ENCODE data around the gene CLPSL1.

DNA sequence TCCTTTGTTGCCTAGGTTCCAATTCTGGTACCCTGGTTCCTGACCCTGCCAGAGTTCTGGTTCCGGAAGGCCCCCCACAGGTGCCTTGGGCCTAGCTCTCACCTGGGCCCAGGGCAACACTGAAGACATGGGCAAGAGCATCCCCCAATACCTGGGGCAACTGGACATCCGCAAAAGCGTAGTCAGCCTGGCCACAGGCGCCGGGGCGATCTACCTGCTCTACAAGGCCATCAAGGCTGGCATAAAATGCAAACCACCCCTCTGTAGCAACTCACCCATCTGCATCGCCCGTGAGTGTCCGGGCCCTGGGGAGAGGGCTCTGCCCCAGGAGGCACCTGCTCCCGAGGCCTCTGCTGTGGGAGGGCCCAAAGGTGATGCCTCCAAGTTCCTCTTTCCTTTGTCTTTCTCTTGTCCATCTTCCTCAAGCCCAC lies 43.8 kb upstream of the CLPSL1 start, which contains the start of gene ARMC12:
- TF ChIP-seq POLR2AphosphoS5 (IDR thresholded peaks at IDR 0.05; ENCODE audit: low read depth) (no peak), JUNB (IDR thresholded peaks at IDR 0.05; ENCODE audit: unreplicated experiment) (no peak), EZH2 (IDR thresholded peaks at IDR 0.05; ENCODE audit: low read depth, unreplicated experiment) (no peak), NANOG (IDR thresholded peaks at IDR 0.05; ENCODE audit: borderline replicate concordance) (no peak), CREB1 (CRISPR knock-in tag; IDR thresholded peaks at IDR 0.05; ENCODE audit: low read depth) (no peak), STAT1 (IDR thresholded peaks at IDR 0.05; ENCODE audit: unreplicated experiment) (no peak), ZNF331 (CRISPR knock-in tag; IDR thresholded peaks at IDR 0.05; ENCODE audit: low read depth) (no peak)
- TF ChIP-seq, protein P1, sequence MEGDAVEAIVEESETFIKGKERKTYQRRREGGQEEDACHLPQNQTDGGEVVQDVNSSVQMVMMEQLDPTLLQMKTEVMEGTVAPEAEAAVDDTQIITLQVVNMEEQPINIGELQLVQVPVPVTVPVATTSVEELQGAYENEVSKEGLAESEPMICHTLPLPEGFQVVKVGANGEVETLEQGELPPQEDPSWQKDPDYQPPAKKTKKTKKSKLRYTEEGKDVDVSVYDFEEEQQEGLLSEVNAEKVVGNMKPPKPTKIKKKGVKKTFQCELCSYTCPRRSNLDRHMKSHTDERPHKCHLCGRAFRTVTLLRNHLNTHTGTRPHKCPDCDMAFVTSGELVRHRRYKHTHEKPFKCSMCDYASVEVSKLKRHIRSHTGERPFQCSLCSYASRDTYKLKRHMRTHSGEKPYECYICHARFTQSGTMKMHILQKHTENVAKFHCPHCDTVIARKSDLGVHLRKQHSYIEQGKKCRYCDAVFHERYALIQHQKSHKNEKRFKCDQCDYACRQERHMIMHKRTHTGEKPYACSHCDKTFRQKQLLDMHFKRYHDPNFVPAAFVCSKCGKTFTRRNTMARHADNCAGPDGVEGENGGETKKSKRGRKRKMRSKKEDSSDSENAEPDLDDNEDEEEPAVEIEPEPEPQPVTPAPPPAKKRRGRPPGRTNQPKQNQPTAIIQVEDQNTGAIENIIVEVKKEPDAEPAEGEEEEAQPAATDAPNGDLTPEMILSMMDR (conservative IDR thresholded peaks at IDR 0.05; ENCODE audit: low read depth in 2 of 2) = no peak

Data from GM23338 (cell line).